Right lobe of liver (tissue), 4 donors: ENCODE data around the gene CDX2.

Experiments used
- CTCF ChIP-seq, 4 donors: fragments of 200-600 bp in 3 of 4; fragments of 450-650 bp in 1 of 4; IDR thresholded peaks; one replicate each; pipeline versions ENCODE4 v1.5.1 to v1.8.0; 2016 to 2022; ENCODE audit warnings: antibody characterized with exemption in 4 of 4, mild to moderate bottlenecking in 2 of 4
- POLR2A ChIP-seq: fragments of 450-650 bp; IDR thresholded peaks from one replicate; pipeline ENCODE4 v1.6.1; 2017; ENCODE audit warnings: antibody characterized with exemption, mild to moderate bottlenecking
- donor health status: DM: no; HTN: no; CAD: no.
- donor health status: DM: no; HTN: no; CAD: no.
- donor health status: DM: no; HTN: yes; CAD: no.

GRCh38 chr13:27933580-27934328 is 35.4 kb downstream of the CDX2 start:
- TF ChIP-seq CTCF (IDR thresholded peaks at IDR 0.05) (no peak), POLR2A (no peak)
